ENCODE results near the gene BMAL1. TPM values are rescaled to one million over a fixed set of nuclear protein-coding genes. Genes with fewer than 3 reads are reported as not detected.

The BMAL1 gene
- total RNA-seq, 1 experiment from 2014 or later, result 3.8 TPM

GRCh38 chr11:13344818-13345217 is 67.2 kb downstream of the BMAL1 start:
- no peaks in the 10 kb centered on the region for H3K27me3 ChIP-seq (ENCODE audit: control insufficient read depth, insufficient read depth, low read length)
- DNase-seq, result no peak
- H3K36me3 ChIP-seq (replicated peaks; ENCODE audit: control insufficient read depth, insufficient read depth, low read length), result no peaks in the 10 kb centered on the region
- H3K4me3 ChIP-seq (ENCODE audit: insufficient read depth, low read depth, low read length), result no peak overlapping the region

GRCh38 chr11:13346470-13346869 is 68.9 kb downstream of the BMAL1 start:
- no peak for DNase-seq
- no peak overlapping the region for H3K4me3 ChIP-seq (ENCODE audit: insufficient read depth, low read depth, low read length)
- no peaks in the 10 kb centered on the region for H3K27me3 ChIP-seq (ENCODE audit: control insufficient read depth, insufficient read depth, low read length)
- no peaks in the 10 kb centered on the region for H3K36me3 ChIP-seq (replicated peaks; ENCODE audit: control insufficient read depth, insufficient read depth, low read length)

- no peak for DNase-seq
- H3K36me3 ChIP-seq (replicated peaks; ENCODE audit: control insufficient read depth, insufficient read depth, low read length), result no peaks in the 10 kb centered on the region
- no peaks in the 10 kb centered on the region for H3K27me3 ChIP-seq (ENCODE audit: control insufficient read depth, insufficient read depth, low read length)
- H3K4me3 ChIP-seq (ENCODE audit: insufficient read depth, low read depth, low read length), result no peak overlapping the region
Measured at GRCh38 chr11:13347901-13348300, 70.3 kb downstream of the BMAL1 start.

GRCh38 chr11:13348305-13348704 is 70.7 kb downstream of the BMAL1 start:
- no peaks in the 10 kb centered on the region for H3K36me3 ChIP-seq (replicated peaks; ENCODE audit: control insufficient read depth, insufficient read depth, low read length)
- no peak for DNase-seq
- no peaks in the 10 kb centered on the region for H3K27me3 ChIP-seq (ENCODE audit: control insufficient read depth, insufficient read depth, low read length)
- H3K4me3 ChIP-seq (ENCODE audit: insufficient read depth, low read depth, low read length), result no peak overlapping the region

- no peaks in the 10 kb centered on the region for H3K36me3 ChIP-seq (replicated peaks; ENCODE audit: control insufficient read depth, insufficient read depth, low read length)
- DNase-seq, result no peak
- H3K27me3 ChIP-seq (ENCODE audit: control insufficient read depth, insufficient read depth, low read length), result no peaks in the 10 kb centered on the region
- no peak overlapping the region for H3K4me3 ChIP-seq (ENCODE audit: insufficient read depth, low read depth, low read length)
Measured at GRCh38 chr11:13349046-13349445, 71.5 kb downstream of the BMAL1 start.

GRCh38 chr11:13349581-13349980 is 72.0 kb downstream of the BMAL1 start:
- no peaks in the 10 kb centered on the region for H3K36me3 ChIP-seq (replicated peaks; ENCODE audit: control insufficient read depth, insufficient read depth, low read length)
- no peak overlapping the region for H3K4me3 ChIP-seq (ENCODE audit: insufficient read depth, low read depth, low read length)
- no peaks in the 10 kb centered on the region for H3K27me3 ChIP-seq (ENCODE audit: control insufficient read depth, insufficient read depth, low read length)
- no peak for DNase-seq

GRCh38 chr11:13352711-13353110 is 75.1 kb downstream of the BMAL1 start:
- Histone ChIP-seq H3K27me3 (ENCODE audit: control insufficient read depth, insufficient read depth, low read length) (no peaks in the 10 kb centered on the region), H3K36me3 (replicated peaks; ENCODE audit: control insufficient read depth, insufficient read depth, low read length) (no peaks in the 10 kb centered on the region), H3K4me3 (ENCODE audit: insufficient read depth, low read depth, low read length) (no peak overlapping the region)
- DNase-seq, result no peak

GRCh38 chr11:13354335-13354734 is 76.7 kb downstream of the BMAL1 start:
- DNase-seq, result peak; percentile 67
- Histone ChIP-seq H3K4me3 (ENCODE audit: insufficient read depth, low read depth, low read length) (no peak overlapping the region), H3K27me3 (ENCODE audit: control insufficient read depth, insufficient read depth, low read length) (no peaks in the 10 kb centered on the region), H3K36me3 (replicated peaks; ENCODE audit: control insufficient read depth, insufficient read depth, low read length) (no peaks in the 10 kb centered on the region)

- Histone ChIP-seq H3K4me3 (ENCODE audit: insufficient read depth, low read depth, low read length) (no peak overlapping the region), H3K36me3 (replicated peaks; ENCODE audit: control insufficient read depth, insufficient read depth, low read length) (no peaks in the 10 kb centered on the region), H3K27me3 (ENCODE audit: control insufficient read depth, insufficient read depth, low read length) (no peaks in the 10 kb centered on the region)
- DNase-seq, result no peak
Measured at GRCh38 chr11:13355191-13355590, 77.6 kb downstream of the BMAL1 start.

GRCh38 chr11:13357232-13357631 is 79.6 kb downstream of the BMAL1 start:
- H3K36me3 ChIP-seq (replicated peaks; ENCODE audit: control insufficient read depth, insufficient read depth, low read length), result no peaks in the 10 kb centered on the region
- H3K4me3 ChIP-seq (ENCODE audit: insufficient read depth, low read depth, low read length), result no peak overlapping the region
- no peaks in the 10 kb centered on the region; the same call in 1 of the 2 replicates for H3K27me3 ChIP-seq (ENCODE audit: control insufficient read depth, insufficient read depth, low read length)
- peak; percentile 49 for DNase-seq

- no peak for DNase-seq
- Histone ChIP-seq H3K36me3 (replicated peaks; ENCODE audit: control insufficient read depth, insufficient read depth, low read length) (no peaks in the 10 kb centered on the region), H3K27me3 (ENCODE audit: control insufficient read depth, insufficient read depth, low read length) (no peaks in the 10 kb centered on the region; the same call in 1 of the 2 replicates), H3K4me3 (ENCODE audit: insufficient read depth, low read depth, low read length) (no peak overlapping the region)
Measured at GRCh38 chr11:13358596-13359270, 81.1 kb downstream of the BMAL1 start.

- no peak for DNase-seq
- Histone ChIP-seq H3K27me3 (ENCODE audit: control insufficient read depth, insufficient read depth, low read length) (no peaks in the 10 kb centered on the region; the same call in 1 of the 2 replicates), H3K4me3 (ENCODE audit: insufficient read depth, low read depth, low read length) (no peak overlapping the region), H3K36me3 (replicated peaks; ENCODE audit: control insufficient read depth, insufficient read depth, low read length) (no peaks in the 10 kb centered on the region)
Measured at GRCh38 chr11:13362596-13363109, 85.1 kb downstream of the BMAL1 start.

- H3K4me3 ChIP-seq (ENCODE audit: insufficient read depth, low read depth, low read length), result no peak overlapping the region
- no peaks in the 10 kb centered on the region; the same call in 1 of the 2 replicates for H3K27me3 ChIP-seq (ENCODE audit: control insufficient read depth, insufficient read depth, low read length)
- no peak for DNase-seq
- no peaks in the 10 kb centered on the region for H3K36me3 ChIP-seq (replicated peaks; ENCODE audit: control insufficient read depth, insufficient read depth, low read length)
Measured at GRCh38 chr11:13364388-13364787, 86.8 kb downstream of the BMAL1 start.

GRCh38 chr11:13366266-13367026 is 88.9 kb downstream of the BMAL1 start:
- H3K36me3 ChIP-seq (replicated peaks; ENCODE audit: control insufficient read depth, insufficient read depth, low read length), result no peaks in the 10 kb centered on the region
- H3K4me3 ChIP-seq (ENCODE audit: insufficient read depth, low read depth, low read length), result no peak overlapping the region
- H3K27me3 ChIP-seq (ENCODE audit: control insufficient read depth, insufficient read depth, low read length), result no peaks in the 10 kb centered on the region; the same call in 1 of the 2 replicates
- DNase-seq, result no peak

- no peaks in the 10 kb centered on the region; the same call in 1 of the 2 replicates for H3K27me3 ChIP-seq (ENCODE audit: control insufficient read depth, insufficient read depth, low read length)
- H3K36me3 ChIP-seq (replicated peaks; ENCODE audit: control insufficient read depth, insufficient read depth, low read length), result no peaks in the 10 kb centered on the region
- no peak overlapping the region for H3K4me3 ChIP-seq (ENCODE audit: insufficient read depth, low read depth, low read length)
- no peak for DNase-seq
Measured at GRCh38 chr11:13367115-13367514, 89.5 kb downstream of the BMAL1 start.
